ENCODE measurements around the gene NEDD4L.
"Not testable (repeated sequence)": the region's sequence is repeated elsewhere in the genome, so short reads cannot be mapped to it uniquely, and the experiment has no call there.

NEDD4L gene

GRCh38 chr18:58243401-58243800, 199.4 kb downstream of the NEDD4L start:
- DNase-seq: no peak

GRCh38 chr18:58247363-58247834, 203.4 kb downstream of the NEDD4L start:
- DNase-seq: no peak

GRCh38 chr18:58249712-58250111, 205.7 kb downstream of the NEDD4L start:
- DNase-seq: no peak

- DNase-seq: no peak
Observed at GRCh38 chr18:58251416-58251815, 207.4 kb downstream of the NEDD4L start.

GRCh38 chr18:58252166-58252565, 208.1 kb downstream of the NEDD4L start:
- DNase-seq: no peak

GRCh38 chr18:58253318-58253717, 209.3 kb downstream of the NEDD4L start:
- DNase-seq: no peak

- DNase-seq: no peak
Observed at GRCh38 chr18:58253871-58254270, 209.8 kb downstream of the NEDD4L start.

GRCh38 chr18:58254873-58255511, 211.0 kb downstream of the NEDD4L start:
- DNase-seq: no peak

GRCh38 chr18:58255701-58256311, 211.8 kb downstream of the NEDD4L start:
- no peak for DNase-seq

- DNase-seq: no peak
Observed at GRCh38 chr18:58256316-58257080, 212.5 kb downstream of the NEDD4L start.

- peak; percentile 26 for DNase-seq
Observed at GRCh38 chr18:58257461-58257860, 213.4 kb downstream of the NEDD4L start.

GRCh38 chr18:58258692-58259342, 214.8 kb downstream of the NEDD4L start:
- DNase-seq: no peak

GRCh38 chr18:58263055-58263957, 219.3 kb downstream of the NEDD4L start:
- DNase-seq: no peak

GRCh38 chr18:58264075-58264474, 220.0 kb downstream of the NEDD4L start:
- DNase-seq: no peak

GRCh38 chr18:58264840-58265239, 220.8 kb downstream of the NEDD4L start:
- DNase-seq: no peak

- DNase-seq: not testable (repeated sequence)
Observed at GRCh38 chr18:58265489-58265888, 221.5 kb downstream of the NEDD4L start.

GRCh38 chr18:58266291-58266690, 222.3 kb downstream of the NEDD4L start:
- no peak for DNase-seq

- no peak for DNase-seq
Observed at GRCh38 chr18:58267493-58267892, 223.5 kb downstream of the NEDD4L start.

GRCh38 chr18:58268849-58269248, 224.8 kb downstream of the NEDD4L start:
- DNase-seq: no peak

GRCh38 chr18:58269931-58270330, 225.9 kb downstream of the NEDD4L start:
- peak; percentile 27 for DNase-seq

- no peak for DNase-seq
Observed at GRCh38 chr18:58270396-58270795, 226.4 kb downstream of the NEDD4L start.

GRCh38 chr18:58271770-58272169, 227.7 kb downstream of the NEDD4L start:
- DNase-seq: no peak

Data from RPMI8226 (cell line).